ENCODE results near the gene KIF22.

KIF22 gene

DNA sequence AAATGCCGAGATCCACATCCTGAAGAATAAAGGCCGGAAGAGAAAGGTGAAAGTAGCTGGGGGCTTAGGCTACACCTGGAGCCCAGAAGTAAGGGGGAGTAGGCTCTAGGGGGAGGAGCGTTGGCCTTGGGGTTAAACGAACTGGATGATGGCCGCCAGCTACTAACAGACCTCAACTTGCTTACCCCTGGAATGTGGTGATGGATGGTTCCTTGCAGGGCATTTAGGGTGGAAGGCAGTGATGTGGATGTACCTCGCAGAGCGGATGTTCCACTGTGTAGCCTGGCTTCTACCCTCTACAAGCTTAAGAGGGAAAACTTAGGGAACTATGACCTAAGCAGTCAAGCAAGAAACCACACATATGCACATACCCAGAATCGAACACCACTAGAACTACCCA lies 13.5 kb downstream of the KIF22 start:
- no peak for DNase-seq (ENCODE audit: low read depth, low spot score)

DNA sequence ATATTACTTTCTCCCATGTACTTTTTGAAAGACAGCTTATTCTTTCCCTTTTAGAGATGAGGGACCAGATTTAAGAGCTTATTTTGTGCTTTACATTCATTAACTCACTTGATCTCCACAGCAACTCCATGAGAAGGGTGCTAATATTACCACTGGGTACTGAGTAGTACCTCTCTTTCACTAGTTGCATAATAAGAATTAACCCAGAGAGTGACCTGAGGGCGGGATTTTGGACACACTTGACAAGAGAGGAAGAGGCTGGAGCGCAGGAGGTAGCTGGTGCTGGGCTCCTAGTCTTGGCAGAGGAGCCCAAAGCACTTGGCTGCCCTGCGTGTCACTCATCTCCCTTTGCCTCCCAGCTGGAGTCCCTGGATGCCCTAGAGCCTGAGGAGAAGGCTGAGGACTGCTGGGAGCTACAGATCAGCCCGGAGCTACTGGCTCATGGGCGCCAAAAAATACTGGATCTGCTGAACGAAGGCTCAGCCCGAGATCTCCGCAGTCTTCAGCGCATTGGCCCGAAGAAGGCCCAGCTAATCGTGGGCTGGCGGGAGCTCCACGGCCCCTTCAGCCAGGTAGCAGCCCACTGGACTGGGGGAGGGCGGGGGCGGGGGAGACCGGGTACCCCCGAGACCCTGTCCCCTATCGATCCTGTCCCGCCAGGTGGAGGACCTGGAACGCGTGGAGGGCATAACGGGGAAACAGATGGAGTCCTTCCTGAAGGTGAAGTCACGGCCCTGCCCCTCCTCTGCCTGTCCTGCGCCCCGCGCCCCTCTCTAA lies 14.1 kb downstream of the KIF22 start:
- DNase-seq (ENCODE audit: low read depth, low spot score): peak; percentile 11

DNA sequence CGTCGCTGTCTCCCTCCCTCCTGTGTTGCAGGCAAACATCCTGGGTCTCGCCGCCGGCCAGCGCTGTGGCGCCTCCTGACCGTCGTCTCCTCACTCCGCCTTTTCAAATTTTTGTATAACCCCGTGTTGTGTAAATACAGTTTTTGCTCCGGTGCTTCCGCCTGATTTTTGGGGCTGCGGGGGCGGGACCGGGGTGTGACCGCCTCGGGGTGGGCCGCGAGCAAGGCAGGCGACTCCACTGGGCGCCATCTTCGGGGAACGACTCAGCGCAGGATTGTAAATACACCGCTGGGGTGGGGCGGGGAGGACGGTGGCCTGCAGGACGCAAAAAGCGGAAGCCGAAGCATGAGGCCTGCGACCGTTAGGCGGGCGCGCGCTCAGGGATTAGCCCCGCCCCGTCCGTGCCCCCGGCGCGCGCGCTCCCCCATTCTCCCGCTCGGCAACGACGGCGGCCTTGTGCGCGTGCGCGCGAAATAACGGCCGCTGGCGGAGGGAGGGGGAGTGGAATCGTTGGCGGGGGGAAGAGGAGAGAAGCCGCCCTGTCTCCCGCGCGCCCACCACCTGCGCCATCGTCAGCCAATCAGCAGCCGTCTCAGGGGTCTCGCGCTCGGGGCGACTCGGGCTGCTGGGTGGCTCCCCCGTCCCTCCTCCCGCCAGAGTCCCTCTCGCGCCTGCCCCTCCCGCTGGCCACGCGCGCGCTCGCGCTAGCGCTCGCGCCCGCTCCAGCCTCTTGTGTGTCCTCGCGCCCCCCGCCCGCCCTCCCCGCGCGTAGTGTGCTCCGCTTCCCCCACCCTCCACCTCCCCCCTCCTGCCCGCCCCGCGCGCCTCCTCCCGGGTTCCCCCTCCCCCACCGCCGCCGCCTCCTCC lies 14.9 kb downstream of the KIF22 start:
- DNase-seq (ENCODE audit: low read depth, low spot score): peak; percentile 96

DNA sequence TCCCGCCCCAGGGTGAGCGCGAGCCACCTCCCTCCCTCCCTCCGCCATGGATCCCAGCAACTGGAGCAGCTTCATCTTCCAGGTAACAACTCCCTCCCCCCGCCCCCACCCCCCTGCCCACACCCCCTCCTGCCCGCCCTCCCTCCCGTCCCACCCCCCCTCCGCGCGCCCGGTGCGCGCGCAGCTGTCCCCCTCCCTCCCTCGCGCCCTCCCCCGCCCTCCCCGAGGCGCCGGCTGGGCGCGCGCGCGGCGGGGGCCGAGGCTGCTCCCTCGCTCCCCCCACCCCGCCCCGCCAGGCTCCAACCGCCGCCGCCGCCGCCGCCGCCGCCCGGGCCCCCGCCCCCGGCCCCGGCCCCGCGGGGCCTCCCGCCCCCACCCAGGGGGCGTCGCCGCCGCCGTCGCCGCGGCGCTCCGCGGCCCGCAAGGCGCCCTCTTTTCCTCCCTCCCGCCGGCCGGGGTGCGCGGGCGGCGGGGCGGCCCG lies 15.6 kb downstream of the KIF22 start, which contains the start of gene MAZ:
TSS of gene MAZ (plus strand) at position 431 of the 481 bp plus-strand sequence. CDS start 173 bp downstream, outside the sequence.
- peak; percentile 43 for DNase-seq (ENCODE audit: low read depth, low spot score)

DNA sequence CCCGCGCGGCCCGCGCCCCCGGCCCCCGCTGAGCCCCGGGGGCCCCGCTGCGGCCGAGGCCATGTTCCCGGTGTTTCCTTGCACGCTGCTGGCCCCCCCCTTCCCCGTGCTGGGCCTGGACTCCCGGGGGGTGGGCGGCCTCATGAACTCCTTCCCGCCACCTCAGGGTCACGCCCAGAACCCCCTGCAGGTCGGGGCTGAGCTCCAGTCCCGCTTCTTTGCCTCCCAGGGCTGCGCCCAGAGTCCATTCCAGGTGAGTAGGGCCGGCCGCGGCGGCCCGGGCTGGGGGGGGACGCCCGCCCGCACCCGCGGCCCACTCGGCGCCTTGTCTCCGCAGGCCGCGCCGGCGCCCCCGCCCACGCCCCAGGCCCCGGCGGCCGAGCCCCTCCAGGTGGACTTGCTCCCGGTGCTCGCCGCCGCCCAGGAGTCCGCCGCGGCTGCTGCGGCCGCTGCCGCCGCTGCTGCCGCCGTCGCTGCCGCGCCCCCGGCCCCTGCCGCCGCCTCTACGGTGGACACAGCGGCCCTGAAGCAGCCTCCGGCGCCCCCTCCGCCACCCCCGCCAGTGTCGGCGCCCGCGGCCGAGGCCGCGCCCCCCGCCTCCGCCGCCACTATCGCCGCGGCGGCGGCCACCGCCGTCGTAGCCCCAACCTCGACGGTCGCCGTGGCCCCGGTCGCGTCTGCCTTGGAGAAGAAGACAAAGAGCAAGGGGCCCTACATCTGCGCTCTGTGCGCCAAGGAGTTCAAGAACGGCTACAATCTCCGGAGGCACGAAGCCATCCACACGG lies 16.3 kb downstream of the KIF22 start:
- DNase-seq (ENCODE audit: low read depth, low spot score): no peak

DNA sequence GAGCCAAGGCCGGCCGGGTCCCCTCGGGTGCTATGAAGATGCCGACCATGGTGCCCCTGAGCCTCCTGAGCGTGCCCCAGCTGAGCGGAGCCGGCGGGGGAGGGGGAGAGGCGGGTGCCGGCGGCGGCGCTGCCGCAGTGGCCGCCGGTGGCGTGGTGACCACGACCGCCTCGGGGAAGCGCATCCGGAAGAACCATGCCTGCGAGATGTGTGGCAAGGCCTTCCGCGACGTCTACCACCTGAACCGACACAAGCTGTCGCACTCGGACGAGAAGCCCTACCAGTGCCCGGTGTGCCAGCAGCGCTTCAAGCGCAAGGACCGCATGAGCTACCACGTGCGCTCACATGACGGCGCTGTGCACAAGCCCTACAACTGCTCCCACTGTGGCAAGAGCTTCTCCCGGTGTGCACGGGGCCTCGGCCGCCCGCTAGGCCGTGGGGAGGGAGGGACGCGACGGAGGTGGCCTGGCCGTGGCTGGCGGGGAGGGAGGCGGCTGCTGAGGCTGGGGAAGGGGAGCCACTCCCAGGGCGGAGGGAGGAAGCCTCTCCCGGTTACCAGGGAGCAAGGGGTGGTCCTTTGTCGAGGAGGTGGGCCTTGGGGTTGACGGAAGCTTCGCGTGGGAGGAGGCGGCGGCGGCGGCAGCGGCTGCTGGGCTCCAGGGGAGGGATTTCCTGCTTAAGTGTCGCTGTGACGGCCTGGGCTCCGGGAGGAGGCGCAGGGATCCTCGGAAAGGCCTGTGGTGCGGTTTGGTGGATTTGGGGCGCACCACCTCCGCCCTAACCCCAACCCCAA lies 17.1 kb downstream of the KIF22 start:
- peak; percentile 69 for DNase-seq (ENCODE audit: low read depth, low spot score)

DNA sequence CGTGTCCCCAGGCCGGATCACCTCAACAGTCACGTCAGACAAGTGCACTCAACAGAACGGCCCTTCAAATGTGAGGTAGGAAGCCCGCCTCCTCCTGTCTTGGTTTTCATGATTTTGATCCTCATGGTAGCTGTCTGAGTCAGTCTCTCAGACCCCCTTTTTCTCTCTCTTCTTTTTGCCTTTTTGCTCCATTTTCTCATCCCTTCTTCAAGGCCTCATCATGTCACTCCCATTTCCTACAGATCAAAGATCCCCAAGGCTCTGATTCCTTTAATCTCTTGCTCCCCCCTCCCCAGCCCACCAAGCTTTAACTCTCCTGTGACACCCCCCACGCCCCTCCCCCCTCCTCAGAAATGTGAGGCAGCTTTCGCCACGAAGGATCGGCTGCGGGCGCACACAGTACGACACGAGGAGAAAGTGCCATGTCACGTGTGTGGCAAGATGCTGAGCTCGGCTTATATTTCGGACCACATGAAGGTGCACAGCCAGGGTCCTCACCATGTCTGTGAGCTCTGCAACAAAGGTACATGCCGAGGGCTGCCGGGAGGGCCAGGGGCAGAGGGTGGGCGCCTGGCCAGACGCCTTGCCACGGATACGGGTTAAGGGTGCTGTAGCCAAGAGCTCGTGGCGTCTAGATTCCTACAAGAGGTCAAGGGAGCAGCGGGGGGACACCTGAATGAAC lies 17.8 kb downstream of the KIF22 start:
- no peak for DNase-seq (ENCODE audit: low read depth, low spot score)

DNA sequence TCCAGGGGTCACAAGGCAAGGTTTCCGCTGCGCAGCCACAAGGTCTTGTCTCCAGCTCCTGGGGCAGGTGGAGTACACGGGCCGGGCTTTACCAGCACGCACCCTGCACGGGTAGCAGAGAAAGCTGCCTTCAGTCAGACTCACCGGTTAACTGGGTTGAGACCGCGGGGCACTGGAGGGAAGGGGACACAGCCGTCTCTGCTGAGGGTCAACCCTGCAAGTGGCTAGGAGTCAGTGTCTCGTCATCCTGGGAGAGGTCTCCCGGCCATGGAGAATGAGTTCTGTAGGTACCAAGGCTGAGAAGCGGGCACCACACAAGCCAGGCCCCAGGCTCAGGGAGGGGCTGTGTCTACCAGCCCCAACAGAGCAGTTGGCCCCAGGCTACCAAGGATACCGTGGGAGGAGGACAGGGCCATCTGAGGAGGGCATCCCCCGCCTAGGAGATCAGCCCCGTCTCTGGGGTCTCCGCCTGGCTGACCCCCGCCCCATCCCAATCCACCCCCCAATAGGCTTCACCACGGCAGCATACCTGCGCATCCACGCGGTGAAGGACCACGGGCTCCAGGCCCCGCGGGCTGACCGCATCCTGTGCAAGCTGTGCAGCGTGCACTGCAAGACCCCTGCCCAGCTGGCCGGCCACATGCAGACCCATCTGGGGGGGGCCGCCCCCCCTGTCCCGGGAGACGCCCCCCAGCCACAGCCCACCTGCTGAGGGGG lies 18.6 kb downstream of the KIF22 start:
- no peak for DNase-seq (ENCODE audit: low read depth, low spot score)

DNA sequence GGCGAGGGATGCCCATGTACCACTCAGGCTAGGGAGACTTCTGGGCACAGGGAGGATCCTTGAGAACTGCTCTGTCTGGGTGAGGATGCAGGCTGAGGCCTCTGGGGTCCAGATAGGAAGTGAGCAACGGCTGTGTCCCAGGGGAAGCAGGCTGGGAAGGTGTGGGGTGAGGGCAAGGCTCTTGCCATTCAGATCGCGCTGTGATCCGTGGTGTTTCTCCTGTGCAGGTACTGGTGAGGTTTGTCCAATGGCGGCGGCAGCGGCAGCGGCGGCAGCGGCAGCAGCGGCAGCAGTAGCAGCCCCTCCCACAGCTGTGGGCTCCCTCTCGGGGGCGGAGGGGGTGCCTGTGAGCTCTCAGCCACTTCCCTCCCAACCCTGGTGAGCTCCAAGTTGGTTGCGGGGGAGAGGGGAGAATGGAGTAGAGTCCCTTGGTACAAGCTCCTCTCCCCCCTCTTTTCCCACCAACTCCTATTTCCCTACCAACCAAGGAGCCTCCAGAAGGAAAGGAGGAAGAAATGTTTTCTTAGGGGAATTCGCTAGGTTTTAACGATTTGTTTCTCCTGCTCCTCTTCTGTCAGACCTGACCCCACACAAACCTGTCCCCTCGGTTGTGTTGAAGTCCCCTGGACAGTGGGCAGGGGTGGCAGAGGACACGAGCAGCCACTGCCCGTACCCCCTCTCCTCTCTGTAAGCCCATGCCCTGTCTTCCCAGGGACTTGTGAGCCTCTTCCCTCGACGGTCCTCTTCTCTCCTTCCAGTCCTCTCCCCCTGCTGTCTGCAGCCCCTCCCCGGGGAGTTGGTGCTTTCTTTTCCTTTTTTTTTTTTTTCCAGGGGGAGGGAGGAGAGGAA lies 19.5 kb downstream of the KIF22 start:
- no peak for DNase-seq (ENCODE audit: low read depth, low spot score)

DNA sequence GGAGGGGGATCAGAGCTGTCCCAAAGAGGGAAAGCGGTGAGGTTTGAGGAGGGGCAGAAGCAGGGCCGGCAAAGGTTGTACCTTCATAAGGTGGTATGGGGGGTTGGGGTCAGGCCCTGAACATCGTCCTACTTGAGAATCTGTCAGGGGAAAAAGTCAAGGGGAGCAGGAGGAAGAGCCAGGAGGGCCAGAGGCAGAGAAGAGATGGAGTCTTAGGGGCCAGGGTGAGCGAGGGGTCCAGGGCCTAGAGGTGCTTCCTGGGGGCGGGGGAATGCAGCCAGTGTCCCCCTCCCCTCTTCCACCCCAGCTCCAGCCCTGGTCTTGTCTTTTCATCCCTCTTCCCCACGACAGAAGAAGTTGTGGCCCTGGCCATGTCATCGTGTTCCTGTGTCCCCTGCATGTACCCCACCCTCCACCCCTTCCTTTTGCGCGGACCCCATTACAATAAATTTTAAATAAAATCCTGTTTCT lies 20.2 kb downstream of the KIF22 start:
- DNase-seq (ENCODE audit: low read depth, low spot score): no peak

DNA sequence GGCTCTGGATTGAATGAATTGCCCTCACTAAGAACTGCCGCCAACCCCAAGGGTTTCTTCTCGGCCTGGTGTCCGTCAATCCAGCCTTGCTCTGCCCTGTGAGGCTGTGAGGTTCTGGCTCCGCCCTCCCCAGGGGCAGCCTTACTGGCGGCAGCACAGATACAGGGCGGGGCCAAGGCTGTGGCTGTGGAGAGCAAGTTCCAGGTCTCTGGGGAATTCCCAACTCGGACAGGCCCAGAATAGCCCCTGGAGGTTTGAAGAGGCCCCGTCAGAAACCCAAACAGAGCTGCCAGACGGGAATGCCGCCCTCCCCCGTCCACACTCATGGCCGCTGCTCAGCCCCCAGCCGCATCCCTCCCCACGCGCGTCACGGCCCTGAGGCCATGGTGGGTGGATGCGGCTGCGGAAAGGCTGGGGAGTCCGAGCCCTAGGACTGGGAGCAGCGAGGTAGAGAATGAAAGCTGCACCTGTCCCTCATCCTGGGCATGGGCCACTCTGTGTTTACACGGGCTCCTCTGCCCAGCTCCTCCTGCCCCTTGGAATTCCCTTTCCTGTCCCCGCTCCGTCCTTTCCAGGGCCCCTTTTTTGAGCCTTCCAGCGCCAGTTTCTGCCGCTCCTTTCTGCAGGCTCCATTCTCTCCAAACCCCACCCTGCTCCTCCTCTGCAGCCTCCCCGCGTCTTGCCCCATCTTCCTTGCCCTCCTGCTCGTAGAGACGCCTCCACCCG lies 20.8 kb downstream of the KIF22 start:
- DNase-seq (ENCODE audit: low read depth, low spot score): peak; percentile 39

DNA sequence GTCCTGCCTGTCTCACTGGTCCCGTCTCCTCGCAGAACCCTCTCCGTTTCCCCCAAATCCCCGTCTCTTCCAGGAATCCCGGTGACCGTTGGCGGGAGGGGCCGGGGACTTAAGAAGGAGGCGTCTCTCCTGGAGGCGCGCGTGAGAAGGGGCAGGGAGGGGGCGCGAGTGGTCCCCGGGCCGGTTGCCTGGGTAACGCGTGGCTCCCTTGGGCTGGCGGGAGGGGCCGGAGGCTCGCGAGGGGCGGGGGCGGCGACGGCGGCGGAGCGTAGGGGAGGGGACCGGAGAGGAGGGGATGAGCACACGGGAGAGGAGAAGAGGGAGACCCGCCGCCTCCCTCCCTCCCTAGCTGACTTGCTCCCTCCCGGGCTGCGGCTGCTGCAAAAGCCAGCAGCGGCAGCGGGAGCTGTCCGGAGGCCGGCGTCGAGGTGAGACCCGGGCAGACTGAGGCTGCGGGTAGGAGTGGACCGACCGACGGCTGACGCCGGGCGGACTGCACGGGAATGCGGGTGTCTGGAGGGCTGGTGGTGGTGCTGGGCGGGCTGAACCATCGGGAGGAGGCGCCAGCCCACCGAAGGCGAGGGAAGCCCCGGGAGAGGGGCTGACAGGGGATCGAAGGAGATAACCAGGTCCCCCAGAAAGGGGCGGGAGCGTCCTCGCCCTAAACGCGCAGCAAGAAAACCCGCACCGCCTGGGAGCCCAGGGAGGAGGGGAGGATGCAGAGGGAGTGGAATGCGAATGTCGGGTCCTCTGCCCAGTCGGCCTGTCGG lies 21.5 kb downstream of the KIF22 start, which contains the start of gene PRRT2:
TSS of gene PRRT2 (plus strand) at position 298 of the 770 bp plus-strand sequence. CDS start 862 bp downstream, outside the sequence.
- DNase-seq (ENCODE audit: low read depth, low spot score): no peak

DNA sequence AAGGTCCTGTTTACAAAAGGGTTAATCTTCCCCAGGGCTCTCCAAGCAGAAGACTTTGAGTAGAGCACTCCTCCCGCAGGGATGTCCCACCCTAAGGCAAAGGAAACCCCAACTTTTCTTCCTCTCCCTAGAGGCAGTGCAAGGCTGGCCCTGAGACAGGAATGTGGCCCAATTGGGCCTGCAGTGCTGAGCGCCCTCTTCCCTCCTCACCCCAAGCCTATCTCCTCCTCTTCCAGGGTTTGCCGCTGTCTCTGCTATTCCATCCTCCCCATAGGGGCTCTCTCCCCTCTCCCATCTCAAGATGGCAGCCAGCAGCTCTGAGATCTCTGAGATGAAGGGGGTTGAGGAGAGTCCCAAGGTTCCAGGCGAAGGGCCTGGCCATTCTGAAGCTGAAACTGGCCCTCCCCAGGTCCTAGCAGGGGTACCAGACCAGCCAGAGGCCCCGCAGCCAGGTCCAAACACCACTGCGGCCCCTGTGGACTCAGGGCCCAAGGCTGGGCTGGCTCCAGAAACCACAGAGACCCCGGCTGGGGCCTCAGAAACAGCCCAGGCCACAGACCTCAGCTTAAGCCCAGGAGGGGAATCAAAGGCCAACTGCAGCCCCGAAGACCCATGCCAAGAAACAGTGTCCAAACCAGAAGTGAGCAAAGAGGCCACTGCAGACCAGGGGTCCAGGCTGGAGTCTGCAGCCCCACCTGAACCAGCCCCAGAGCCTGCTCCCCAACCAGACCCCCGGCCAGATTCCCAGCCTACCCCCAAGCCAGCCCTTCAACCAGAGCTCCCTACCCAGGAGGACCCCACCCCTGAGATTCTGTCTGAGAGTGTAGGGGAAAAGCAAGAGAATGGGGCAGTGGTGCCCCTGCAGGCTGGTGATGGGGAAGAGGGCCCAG lies 22.4 kb downstream of the KIF22 start:
- no peak for DNase-seq (ENCODE audit: low read depth, low spot score)

DNA sequence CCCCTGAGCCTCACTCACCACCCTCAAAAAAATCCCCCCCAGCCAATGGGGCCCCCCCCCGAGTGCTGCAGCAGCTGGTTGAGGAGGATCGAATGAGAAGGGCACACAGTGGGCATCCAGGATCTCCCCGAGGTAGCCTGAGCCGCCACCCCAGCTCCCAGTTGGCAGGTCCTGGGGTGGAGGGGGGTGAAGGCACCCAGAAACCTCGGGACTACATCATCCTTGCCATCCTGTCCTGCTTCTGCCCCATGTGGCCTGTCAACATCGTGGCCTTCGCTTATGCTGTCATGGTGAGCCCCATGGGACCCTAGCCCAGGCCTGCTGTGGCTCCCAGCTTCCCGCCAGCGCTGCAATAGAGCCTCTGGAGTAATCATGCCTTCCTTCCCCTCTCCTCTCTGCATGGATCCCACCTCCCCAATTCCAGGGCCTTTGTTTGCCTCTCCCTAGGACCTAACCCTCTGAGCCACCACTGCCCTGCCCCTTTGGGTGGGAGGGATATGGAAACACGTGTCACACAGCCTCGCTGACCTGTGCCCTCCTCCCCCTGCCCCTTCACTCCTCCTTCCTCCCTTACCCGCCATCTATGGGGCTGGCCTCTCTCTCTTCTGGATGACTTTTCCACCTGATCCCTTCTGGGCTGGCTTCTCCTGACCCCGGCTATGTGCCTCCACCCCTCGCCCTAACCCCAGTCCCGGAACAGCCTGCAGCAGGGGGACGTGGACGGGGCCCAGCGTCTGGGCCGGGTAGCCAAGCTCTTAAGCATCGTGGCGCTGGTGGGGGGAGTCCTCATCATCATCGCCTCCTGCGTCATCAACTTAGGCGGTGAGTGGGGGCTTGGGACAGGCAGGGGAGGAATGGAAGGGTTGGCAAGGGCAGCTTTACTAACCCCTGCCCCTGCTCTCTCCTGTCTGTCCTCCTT lies 23.4 kb downstream of the KIF22 start:
- no peak for DNase-seq (ENCODE audit: low read depth, low spot score)

DNA sequence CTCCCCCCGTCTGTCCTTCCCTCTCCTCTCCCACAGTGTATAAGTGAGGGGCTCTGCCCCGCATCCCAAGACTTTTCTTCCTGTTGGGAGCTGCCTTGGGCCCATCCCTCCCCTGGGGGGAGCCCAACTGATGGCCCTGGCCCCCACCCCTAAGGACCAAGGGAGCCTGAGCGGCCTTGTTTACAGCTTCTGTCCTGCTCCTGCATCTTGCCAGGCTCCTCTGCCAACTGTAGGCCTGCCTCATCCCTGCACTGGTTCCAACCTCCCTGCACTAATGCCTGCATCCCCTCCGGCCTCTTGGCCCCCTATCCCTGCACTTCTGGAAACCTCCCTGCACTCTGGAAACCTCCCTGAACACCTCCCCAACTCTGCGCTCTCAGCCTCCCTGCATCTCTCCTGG lies 24.0 kb downstream of the KIF22 start:
- DNase-seq (ENCODE audit: low read depth, low spot score): no peak
